Kidney epithelial cell (primary cell): ENCODE measurements around the gene SP7. TPM values are rescaled to one million over a fixed set of nuclear protein-coding genes. Genes with fewer than 3 reads are reported as not detected.
"Not testable (repeated sequence)": the region's sequence is repeated elsewhere in the genome, so short reads cannot be mapped to it uniquely, and the experiment has no call there.

Experiments
- DNase-seq: peaks from one replicate; pipeline ENCODE4 v3.0.0-alpha.2; 2010; ENCODE audit warnings: low read depth
- H3K27me3 ChIP-seq: 2 replicates; pipeline ENCODE4 v1.6.0; 2011; ENCODE audit warnings: low read length; ENCODE audit not compliant: control insufficient read depth, insufficient read depth
- H3K36me3 ChIP-seq: 2 replicates; pipeline ENCODE4 v1.5.1; 2011; ENCODE audit warnings: low read length; ENCODE audit not compliant: control insufficient read depth, insufficient read depth
- H3K4me3 ChIP-seq: 2 replicates; pipeline ENCODE4 v1.5.1; 2011; ENCODE audit warnings: low read depth, mild to moderate bottlenecking, control low read depth, low read length
- total RNA-seq: library from RNA; depleted of rRNA; stranded (reverse); fragments of >200 nt; gene quantifications from 2 replicates; pipeline ENCODE4 v1.2.3, GENCODE V29; 2015
- TF ChIP-seq, protein P1 (sequence below): IDR thresholded peaks from 2 replicates; pipeline ENCODE4 v1.5.1; 2011; ENCODE audit warnings: mild to moderate bottlenecking, moderate library complexity, low read length, control low read depth, inconsistent platforms; ENCODE audit not compliant: insufficient read depth, poor library complexity, severe bottlenecking

The SP7 gene
- total RNA-seq, 1 donor from 2014 or later: not detected

DNA sequence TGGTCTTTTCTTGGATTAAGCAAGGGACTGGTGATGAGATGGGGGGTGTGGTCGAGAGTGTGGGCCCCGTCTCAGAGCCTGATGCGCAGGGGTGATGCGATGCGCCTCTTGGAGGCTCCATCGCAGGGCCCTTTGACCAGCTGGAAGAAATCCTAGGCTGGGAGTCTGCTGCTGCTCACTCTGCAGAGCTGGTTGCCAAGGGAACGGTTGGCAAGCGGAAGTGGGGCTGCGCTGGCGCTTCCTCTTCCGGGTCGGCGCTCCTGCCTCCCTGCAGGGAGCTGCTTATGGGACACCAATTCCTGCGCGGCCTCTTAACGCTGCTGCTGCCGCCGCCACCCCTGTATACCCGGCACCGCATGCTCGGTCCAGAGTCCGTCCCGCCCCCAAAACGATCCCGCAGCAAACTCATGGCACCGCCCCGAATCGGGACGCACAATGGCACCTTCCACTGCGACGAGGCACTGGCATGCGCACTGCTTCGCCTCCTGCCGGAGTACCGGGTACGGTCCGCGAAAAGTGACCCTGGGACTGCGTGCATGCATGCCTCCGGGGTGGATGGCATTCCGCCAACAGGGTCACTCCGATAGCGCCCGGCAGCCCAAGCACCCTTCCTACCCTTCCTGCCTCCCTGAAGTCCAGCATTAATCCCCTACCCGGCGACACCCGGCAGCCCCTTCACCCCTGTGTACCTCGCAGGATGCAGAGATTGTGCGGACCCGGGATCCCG lies 36.5 kb downstream of the SP7 start, which contains the start of gene MYG1:
TSS of gene MYG1 (plus strand) at position 242 of the 727 bp plus-strand sequence. CDS start at position 285, 43 bp downstream.
- Histone ChIP-seq H3K27me3 (no peaks in the 10 kb centered on the region), H3K36me3 (no peaks in the 10 kb centered on the region), H3K4me3 (peak within 1 kb of the TSS; percentile 88)
- peak; percentile 57 for DNase-seq
- TF ChIP-seq, protein P1, sequence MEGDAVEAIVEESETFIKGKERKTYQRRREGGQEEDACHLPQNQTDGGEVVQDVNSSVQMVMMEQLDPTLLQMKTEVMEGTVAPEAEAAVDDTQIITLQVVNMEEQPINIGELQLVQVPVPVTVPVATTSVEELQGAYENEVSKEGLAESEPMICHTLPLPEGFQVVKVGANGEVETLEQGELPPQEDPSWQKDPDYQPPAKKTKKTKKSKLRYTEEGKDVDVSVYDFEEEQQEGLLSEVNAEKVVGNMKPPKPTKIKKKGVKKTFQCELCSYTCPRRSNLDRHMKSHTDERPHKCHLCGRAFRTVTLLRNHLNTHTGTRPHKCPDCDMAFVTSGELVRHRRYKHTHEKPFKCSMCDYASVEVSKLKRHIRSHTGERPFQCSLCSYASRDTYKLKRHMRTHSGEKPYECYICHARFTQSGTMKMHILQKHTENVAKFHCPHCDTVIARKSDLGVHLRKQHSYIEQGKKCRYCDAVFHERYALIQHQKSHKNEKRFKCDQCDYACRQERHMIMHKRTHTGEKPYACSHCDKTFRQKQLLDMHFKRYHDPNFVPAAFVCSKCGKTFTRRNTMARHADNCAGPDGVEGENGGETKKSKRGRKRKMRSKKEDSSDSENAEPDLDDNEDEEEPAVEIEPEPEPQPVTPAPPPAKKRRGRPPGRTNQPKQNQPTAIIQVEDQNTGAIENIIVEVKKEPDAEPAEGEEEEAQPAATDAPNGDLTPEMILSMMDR: peak; percentile 38

DNA sequence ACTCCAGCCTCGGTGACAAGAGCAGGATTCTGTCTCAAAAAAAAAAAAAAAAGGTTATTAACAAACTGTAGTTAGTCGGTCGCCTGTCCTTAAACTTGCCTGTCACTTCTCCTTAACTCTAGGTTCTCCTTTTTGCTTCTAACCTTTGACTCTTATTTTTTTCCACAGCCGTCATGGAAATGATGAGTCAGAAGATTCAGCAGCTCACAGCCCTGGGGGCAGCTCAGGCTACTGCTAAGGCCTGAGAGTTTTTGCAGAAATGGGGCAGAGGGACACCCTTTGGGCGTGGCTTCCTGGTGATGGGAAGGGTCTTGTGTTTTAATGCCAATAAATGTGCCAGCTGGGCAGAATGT lies 37.1 kb downstream of the SP7 start:
- TF ChIP-seq, protein P1: no peak
- no peak overlapping the region for H3K4me3 ChIP-seq
- no peaks in the 10 kb centered on the region for H3K27me3 ChIP-seq
- DNase-seq: no peak
- H3K36me3 ChIP-seq: no peaks in the 10 kb centered on the region

DNA sequence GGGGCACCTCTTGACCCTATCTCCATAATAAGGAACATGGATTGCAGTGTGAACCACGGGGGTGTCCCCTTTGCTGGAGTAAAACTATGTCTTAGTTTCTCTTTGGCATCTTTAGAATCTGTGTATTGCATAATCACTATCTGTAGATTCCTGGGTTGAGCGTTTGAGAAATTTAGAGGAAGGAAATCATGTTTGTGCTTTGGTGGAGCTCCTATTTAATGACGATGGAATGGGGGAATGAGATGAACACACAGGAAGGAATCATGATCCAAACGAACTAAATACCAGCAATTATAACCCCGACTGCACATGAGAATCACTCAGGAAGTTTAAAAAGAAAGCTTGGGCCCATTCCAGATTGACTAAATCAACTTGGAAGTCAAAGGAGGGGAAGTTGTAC lies 38.0 kb downstream of the SP7 start:
- Histone ChIP-seq H3K27me3 (no peaks in the 10 kb centered on the region), H3K4me3 (no peak overlapping the region), H3K36me3 (no peaks in the 10 kb centered on the region)
- TF ChIP-seq, protein P1: no peak
- DNase-seq: no peak

DNA sequence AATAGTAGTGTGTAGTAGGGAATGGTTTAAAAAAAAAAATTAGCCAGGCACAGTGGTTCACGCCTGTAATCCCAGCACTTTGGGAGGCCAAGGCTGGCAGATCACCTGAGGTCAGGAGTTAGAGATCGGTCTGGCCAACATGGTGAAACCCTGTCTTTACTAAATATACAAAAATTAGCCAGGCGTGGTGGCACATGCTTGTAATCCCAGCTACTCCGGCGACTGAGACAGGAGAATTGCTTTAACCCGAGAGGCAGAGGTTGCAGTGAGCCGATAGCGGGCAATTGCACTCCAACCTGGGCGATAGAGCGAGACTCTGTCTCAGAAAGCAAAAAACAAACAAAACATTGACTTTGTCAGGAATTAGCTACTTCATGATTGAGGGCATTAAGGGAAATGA lies 39.0 kb downstream of the SP7 start:
- not testable (repeated sequence) for H3K4me3 ChIP-seq, DNase-seq, H3K27me3 ChIP-seq, H3K36me3 ChIP-seq

DNA sequence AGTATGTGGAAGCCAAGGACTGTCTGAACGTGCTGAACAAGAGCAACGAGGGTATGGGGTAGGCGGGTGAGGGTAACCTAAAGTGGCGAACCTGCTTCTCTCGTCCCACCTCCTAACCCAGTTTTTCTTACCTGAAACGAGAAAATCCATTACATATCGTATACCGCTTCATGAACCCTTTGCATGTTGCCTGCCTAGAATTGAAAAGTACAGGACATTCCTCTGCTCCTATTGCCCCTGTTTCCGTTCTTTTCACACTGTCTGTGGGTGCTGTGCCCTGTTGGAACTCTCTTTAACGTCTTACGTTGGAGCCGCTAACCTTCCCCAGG lies 40.3 kb downstream of the SP7 start:
- H3K36me3 ChIP-seq: no peaks in the 10 kb centered on the region
- DNase-seq: no peak
- peak overlapping the region; percentile 89 for H3K4me3 ChIP-seq
- TF ChIP-seq, protein P1: no peak
- H3K27me3 ChIP-seq: no peaks in the 10 kb centered on the region

DNA sequence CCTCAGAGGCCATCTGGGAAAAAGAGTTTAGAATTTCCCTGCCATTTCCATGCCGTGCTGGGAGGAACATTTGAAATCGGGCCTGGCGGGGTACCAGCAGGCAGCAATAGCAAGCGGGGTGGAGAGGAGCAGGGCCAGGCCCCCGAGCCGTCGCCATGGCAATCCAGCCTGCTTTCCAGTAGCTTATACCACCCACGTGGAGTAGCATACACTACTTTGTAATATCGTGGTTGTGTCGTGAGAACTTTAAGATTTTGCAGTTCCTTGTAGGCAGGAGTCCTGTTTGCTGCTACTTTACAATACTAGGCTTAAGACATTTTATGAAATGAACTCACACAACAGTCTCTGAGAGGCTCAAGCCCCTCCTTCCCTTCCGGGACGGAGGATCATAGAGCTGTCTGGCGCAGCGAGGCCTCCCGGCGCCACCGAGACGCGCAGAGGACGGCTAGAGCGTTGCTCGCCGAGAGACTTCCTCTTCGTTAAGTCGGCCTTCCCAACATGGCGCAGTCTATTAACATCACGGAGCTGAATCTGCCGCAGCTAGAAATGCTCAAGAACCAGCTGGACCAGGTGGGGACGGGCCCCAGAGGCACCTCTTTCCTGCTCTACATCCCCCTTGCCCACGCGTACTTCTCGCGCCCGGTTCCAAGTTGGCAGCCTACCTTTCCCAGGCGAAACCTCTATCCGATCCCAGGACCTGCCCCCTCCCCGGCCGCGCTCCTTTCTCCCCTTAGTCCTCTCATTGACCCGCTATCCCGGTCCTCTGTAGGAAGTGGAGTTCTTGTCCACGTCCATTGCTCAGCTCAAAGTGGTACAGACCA lies 40.9 kb downstream of the SP7 start, which contains the start of gene PFDN5:
TSS of gene PFDN5 (plus strand) at position 473 of the 821 bp plus-strand sequence. CDS start at position 499, 26 bp downstream.
- peak; percentile 77 for DNase-seq
- TF ChIP-seq, protein P1: no peak
- no peaks in the 10 kb centered on the region for H3K27me3 ChIP-seq
- H3K36me3 ChIP-seq: no peaks in the 10 kb centered on the region
- peak within 1 kb of the TSS; percentile 89 for H3K4me3 ChIP-seq
